GM19372 (cell line): Measurements from ENCODE around the gene YY1.
"Not testable (repeated sequence)": the region's sequence is repeated elsewhere in the genome, so short reads cannot be mapped to it uniquely, and the experiment has no call there.

ENCODE experiments used
- ATAC-seq: cut with Tn5 transposase; IDR thresholded peaks from one replicate; pipeline ENCODE4 v1.9.1; 2021; ENCODE audit warnings: mild to moderate bottlenecking, low read depth, moderate library complexity; ENCODE audit not compliant: unreplicated experiment

Gene YY1

GRCh38 chr14:100213587-100213955 is 25.4 kb upstream of the YY1 start:
- no peak for ATAC-seq

GRCh38 chr14:100213956-100214769 is 24.8 kb upstream of the YY1 start:
- peak; percentile 93 for ATAC-seq

- ATAC-seq, result peak; percentile 15
These were observed 24.2 kb upstream of the YY1 start for GRCh38 chr14:100214770-100215083.

DNA sequence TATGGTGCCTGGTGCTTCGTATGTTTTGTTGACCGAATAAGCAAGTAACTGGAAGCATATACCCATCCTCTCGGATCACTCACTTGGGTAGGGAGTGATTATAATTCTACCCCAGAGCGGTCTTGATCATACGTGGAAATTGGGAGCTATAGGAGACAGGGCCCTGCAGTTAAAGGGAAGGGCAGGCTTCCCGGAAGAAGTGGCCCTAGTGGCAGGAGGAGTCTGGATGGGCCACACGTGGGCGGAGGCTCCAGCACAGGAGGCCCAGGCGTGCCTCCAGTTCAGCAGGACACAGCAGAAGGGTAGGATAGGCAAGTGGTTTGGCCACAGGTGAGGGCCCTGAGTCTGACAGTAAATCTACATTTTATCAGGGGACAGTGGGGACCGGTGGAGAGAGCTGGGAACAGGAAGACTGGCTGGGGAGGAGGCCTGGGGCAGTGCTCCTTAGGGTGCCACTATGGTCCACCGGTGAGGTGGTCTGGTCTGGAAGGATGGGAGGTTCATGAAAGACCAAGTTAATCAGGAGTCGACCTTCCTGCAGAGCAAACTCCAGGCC is 23.5 kb upstream of the YY1 start:
- ATAC-seq, result no peak

- no peak for ATAC-seq
These were observed 19.7 kb upstream of the YY1 start for GRCh38 chr14:100219126-100219785.

- ATAC-seq, result peak; percentile 98
These were observed 17.3 kb upstream of the YY1 start for GRCh38 chr14:100221533-100222223.

DNA sequence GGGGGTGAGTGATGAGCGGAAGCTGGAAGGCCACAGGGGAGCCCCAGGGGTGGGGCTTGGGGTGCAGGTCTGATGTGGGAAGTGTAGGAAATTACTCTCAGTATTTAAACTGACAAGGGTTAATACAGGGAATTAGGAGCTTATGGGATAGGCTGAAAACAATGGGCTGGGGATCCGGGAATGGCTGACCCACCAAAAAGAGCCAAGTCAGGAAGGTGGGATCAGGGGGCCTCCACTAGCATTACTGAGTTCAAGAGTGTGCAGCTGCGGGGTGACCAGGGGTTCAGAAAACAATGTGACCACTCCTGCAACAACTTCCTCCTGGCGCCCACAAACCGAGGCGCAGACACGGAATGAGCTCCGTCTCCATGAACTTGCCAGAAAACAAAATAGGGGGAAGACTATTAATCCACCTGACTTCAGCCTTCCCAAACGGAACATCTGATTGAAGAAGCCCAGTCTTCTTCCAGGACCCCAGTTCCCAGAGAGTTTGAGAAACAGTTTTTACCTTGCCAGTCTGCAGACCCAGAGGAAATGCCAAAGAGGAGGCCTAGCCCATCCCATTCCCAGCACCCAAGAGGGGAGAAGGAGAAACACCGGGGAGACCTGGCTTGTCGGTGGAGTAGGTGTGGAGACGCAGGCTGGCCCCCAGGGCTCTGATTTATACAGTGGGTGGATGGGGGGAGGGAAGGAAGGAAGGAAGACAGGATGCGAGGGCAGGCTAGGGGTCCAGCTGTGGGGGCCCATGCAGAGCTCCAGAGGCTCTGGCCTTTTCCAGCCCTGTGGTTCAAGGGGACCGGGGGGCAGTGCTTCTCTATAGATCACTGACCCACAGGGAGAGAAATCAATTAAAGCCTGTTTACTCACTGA is 16.5 kb upstream of the YY1 start:
- ATAC-seq, result peak; percentile 5

GRCh38 chr14:100223332-100224201 is 15.4 kb upstream of the YY1 start:
- ATAC-seq, result no peak

DNA sequence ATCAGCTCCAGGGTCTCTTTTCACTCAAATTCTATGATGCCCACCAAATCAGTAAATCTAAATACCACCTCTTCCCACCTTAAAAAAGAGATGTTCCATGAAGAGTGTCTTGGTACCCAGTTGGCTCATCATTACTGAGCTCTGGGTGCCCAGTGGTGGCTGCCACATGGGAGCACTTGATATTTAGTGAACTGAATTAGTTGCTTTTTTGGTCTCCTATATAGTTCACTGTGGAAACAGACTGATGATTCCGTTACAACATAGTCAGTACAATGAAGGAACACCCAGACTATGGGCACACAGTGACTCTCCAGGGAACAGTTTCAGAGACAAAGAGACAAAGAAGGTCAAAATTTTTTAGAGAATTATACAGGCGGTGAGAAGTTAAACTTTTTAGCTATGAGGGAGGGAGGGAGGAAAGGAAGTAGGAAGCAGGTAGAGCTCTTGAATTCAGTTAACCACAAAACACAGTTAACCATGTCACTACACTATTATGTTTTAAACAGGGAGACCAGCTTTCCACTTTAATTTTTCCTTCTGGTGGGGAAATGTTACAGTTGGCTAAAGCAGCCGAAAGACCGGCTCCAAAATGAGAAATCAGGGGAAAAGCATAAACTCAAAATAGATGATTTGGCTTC is 14.6 kb upstream of the YY1 start:
- ATAC-seq, result no peak

DNA sequence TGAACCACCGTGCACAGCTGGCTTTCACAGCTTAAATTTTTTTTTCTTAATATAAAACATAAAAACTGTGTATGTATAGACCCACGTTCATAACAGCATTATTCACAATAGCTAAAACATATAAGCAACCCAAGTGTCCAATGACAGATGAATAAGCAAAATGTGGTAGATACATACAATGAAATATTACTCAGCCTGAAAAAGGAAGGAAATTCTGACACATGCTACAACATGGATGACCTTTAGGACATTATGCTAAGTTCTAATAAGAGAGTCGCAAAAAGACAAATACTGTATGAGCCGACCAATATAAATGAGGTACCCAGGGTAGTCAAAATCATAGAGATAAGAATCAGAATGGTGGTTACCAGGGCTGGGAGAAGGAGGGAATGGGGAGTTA is 13.8 kb upstream of the YY1 start:
- ATAC-seq, result no peak

GRCh38 chr14:100230361-100230760 is 8.6 kb upstream of the YY1 start:
- ATAC-seq, result no peak

- ATAC-seq, result no peak
These were observed 4.4 kb upstream of the YY1 start for GRCh38 chr14:100234511-100234910.

GRCh38 chr14:100236271-100236818 is 2.6 kb upstream of the YY1 start:
- not testable (repeated sequence) for ATAC-seq

DNA sequence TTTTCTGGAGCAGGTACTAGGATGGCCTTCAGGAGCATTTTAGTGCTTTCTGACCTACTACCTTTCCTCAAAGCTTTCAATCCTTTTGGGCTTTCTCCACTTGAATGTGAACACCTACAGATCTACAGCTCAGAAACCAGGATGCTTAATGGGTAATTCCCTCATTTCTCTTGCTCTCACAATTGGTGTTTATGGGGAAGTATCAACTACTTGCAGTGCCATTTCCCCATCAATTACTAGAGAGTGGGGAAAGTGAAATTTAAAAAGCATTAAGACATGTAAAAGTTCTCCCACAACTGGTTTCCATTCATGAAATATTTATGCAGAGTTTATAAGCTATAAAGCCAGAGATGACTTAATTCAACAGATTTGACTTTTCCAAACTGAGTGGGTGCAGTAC is 2.1 kb upstream of the YY1 start:
- ATAC-seq, result no peak

DNA sequence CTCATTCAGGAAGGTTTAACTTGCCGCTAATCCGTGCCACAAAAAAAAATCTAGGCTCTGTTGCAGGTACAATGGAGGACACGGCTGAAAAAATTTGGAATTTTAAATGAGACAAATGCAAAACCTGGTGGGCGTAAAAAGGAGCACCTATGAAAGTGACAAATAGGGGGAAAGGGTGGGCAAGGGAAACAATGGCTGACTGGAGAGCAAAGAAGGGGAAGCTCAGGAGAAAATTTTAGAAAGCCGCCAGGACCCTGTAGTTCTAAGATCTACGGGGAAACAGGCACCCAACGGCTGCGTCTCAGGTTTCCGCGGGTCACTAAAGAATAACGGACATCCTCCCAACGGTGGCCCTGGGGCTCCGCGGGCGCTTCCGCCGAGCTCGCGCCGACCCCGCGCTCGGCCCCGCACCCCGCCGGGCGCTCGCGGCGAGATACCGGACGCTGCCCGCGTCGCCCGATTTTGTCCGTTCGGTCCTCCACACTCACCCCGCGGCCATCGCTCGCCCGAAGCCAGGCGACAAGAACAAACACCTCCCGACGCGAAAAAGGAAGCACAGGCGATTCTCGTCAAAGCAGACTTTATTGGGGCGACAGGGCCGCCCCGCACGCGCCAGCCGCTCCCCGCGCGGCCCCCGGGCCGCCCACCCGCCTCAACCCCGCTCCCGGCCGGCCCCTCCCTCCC is 1.1 kb upstream of the YY1 start:
- no peak for ATAC-seq

GRCh38 chr14:100239211-100239839 is 381 bp downstream of the YY1 start:
- no peak for ATAC-seq

DNA sequence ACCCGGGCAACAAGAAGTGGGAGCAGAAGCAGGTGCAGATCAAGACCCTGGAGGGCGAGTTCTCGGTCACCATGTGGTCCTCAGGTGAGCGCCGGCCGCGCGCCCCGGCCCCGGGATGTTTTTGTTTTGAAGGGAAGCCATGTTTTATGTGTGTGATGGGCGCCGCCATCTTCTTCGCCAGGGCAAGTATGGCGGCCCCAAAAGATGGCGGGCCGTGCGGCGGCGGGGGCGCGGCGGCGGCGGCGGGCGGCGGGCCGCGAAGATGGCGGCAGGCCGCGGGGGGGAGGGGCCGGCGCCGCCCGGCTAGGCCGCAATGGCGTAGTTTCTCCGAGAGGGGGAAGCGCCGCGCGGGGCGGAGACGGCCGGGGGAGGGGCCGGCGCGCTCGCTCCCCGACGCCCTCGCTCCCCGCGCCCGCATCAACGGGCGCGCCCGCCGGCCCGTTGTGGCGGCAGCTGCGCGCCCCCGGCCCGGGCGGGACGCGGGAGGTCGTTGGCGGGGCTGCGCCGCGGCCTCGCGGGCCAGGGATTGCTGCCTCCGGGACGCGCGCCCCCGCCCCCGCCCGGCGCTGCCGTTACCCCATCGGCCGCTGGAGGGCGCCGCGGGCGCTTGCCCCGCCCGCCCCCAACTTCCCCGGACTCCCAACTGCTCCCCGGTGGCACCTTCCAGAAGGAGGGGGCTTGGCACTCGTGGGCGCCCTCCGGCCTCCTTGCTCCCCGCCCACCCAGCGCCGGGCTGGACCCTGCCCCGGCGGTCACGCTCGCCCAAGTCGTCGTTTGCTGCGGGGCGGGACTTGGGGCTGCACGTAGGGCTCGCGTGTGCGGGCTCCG is 1.1 kb downstream of the YY1 start:
- ATAC-seq, result peak; percentile 34
